Mesothelial cell of epicardium (in vitro differentiated cells): ENCODE measurements around the gene HTR3C. TPM values are rescaled to one million over a fixed set of nuclear protein-coding genes. Genes with fewer than 3 reads are reported as not detected.

ENCODE experiments used
- DNase-seq, 2 experiments: peaks; one replicate each; pipeline ENCODE4 v3.0.0; 2021; ENCODE audit warnings: low spot score in 2 of 2; ENCODE audit not compliant: unreplicated experiment in 2 of 2
- H3K27ac Mint-ChIP-seq: 2 replicates; pipeline ENCODE4 v1.8.0; 2021; ENCODE audit warnings: mixed read lengths
- H3K27me3 Mint-ChIP-seq: 2 replicates; pipeline ENCODE4 v1.8.0; 2021; ENCODE audit warnings: low read depth, mixed read lengths
- H3K36me3 Mint-ChIP-seq: 2 replicates; pipeline ENCODE4 v1.8.0; 2021; ENCODE audit warnings: mixed read lengths
- H3K4me1 Mint-ChIP-seq: 2 replicates; pipeline ENCODE4 v1.8.0; 2021; ENCODE audit warnings: mixed read lengths
- H3K4me3 Mint-ChIP-seq: 2 replicates; pipeline ENCODE4 v1.8.0; 2021; ENCODE audit warnings: mild to moderate bottlenecking, moderate library complexity, mixed read lengths
- H3K9me3 Mint-ChIP-seq: 2 replicates; pipeline ENCODE4 v1.8.0; 2021; ENCODE audit warnings: mixed read lengths
- total RNA-seq: library from RNA; stranded (reverse); gene quantifications from 3 replicates; pipeline ENCODE4 v1.2.1, GENCODE V29; 2021
- TF ChIP-seq, protein P1 (sequence below): fragments of 200-600 bp; sonication (generic); IDR thresholded peaks from one replicate; pipeline ENCODE4 v1.5.0; 2021; ENCODE audit warnings: antibody characterized with exemption; ENCODE audit not compliant: unreplicated experiment

Gene HTR3C
- total RNA-seq, 1 donor from 2014 or later = not detected

GRCh38 chr3:184075901-184076300, 23.1 kb downstream of the HTR3C start:
- no peaks in the 10 kb centered on the region for H3K27me3 Mint-ChIP-seq
- no peak overlapping the region for H3K27ac Mint-ChIP-seq
- no peaks in the 10 kb centered on the region for H3K4me1 Mint-ChIP-seq
- H3K36me3 Mint-ChIP-seq = no peaks in the 10 kb centered on the region
- TF ChIP-seq, protein P1, sequence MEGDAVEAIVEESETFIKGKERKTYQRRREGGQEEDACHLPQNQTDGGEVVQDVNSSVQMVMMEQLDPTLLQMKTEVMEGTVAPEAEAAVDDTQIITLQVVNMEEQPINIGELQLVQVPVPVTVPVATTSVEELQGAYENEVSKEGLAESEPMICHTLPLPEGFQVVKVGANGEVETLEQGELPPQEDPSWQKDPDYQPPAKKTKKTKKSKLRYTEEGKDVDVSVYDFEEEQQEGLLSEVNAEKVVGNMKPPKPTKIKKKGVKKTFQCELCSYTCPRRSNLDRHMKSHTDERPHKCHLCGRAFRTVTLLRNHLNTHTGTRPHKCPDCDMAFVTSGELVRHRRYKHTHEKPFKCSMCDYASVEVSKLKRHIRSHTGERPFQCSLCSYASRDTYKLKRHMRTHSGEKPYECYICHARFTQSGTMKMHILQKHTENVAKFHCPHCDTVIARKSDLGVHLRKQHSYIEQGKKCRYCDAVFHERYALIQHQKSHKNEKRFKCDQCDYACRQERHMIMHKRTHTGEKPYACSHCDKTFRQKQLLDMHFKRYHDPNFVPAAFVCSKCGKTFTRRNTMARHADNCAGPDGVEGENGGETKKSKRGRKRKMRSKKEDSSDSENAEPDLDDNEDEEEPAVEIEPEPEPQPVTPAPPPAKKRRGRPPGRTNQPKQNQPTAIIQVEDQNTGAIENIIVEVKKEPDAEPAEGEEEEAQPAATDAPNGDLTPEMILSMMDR = no peak
- no peak overlapping the region for H3K4me3 Mint-ChIP-seq
- no peak for DNase-seq
- peaks cover 3% of the 10 kb centered on the region for H3K9me3 Mint-ChIP-seq

DNA sequence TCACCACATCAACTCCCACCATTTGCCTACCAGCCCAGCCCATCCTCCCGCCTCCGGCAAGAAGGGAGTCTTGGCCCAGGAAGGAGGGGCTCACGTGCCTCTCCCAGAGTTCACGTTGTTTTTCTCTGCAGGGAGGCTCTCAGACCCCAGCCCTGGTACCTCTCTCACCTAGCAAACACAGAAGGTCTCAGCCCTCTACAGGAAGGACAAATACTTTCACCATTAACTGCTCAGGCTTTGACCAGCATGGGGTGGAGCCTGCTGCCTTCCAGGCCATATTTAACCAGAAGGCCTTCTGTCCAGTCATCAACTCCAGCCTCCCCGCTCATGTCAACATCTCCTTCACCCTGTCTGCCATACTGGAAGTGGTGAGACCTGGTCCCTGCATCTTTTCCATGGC, 25.0 kb downstream of the HTR3C start:
- TF ChIP-seq, protein P1 = no peak
- H3K4me3 Mint-ChIP-seq = no peak overlapping the region
- H3K4me1 Mint-ChIP-seq = no peaks in the 10 kb centered on the region
- H3K27ac Mint-ChIP-seq = no peak overlapping the region
- no peaks in the 10 kb centered on the region for H3K9me3 Mint-ChIP-seq
- no peaks in the 10 kb centered on the region for H3K36me3 Mint-ChIP-seq
- no peaks in the 10 kb centered on the region for H3K27me3 Mint-ChIP-seq
- DNase-seq = no peak

GRCh38 chr3:184078851-184079250, 26.0 kb downstream of the HTR3C start:
- no peak overlapping the region for H3K4me3 Mint-ChIP-seq
- no peaks in the 10 kb centered on the region for H3K27me3 Mint-ChIP-seq
- no peak overlapping the region for H3K27ac Mint-ChIP-seq
- H3K9me3 Mint-ChIP-seq = no peaks in the 10 kb centered on the region
- no peak for DNase-seq
- no peaks in the 10 kb centered on the region for H3K36me3 Mint-ChIP-seq
- H3K4me1 Mint-ChIP-seq = no peaks in the 10 kb centered on the region
- TF ChIP-seq, protein P1 = no peak

DNA sequence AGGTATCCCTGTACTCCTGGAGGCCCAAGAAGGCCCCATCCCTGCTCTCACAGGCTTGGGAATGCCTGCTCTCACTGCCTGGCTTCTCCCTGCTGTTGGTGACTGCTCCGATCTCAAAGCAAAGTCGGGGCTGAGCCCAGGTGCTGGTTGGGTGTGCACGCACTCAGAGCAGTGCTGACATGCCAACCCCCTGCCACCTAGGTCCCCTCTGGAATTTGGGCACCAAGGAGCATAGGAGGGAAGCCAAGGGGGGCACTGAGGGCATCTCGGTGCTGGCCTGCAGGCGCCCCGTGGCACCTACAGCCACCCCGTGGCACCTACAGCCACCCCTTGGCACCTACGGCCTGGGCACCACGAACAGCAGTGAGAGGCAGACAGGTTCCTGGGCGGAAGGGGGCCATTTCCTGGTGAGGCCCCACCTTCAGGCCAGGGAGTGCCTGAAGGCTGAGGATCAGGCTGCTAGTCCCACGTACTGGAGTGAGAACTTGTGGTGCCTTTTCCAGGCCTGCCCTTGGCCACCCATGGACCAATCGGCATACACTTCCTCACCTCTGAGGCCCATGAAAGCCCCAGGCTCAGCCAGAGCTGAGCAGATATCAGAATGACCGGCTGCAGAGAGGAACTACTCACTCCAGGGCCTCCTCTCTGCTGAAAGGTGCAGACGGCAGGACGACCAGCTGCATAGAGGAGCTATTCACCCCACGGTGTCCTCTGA, 28.4 kb downstream of the HTR3C start:
- Mint-ChIP-seq H3K4me1 (peaks cover 4% of the 10 kb centered on the region), H3K4me3 (no peak overlapping the region), H3K36me3 (no peaks in the 10 kb centered on the region), H3K27ac (no peak overlapping the region), H3K27me3 (no peaks in the 10 kb centered on the region), H3K9me3 (peaks cover 9% of the 10 kb centered on the region)
- DNase-seq = no peak
- TF ChIP-seq, protein P1 = no peak

DNA sequence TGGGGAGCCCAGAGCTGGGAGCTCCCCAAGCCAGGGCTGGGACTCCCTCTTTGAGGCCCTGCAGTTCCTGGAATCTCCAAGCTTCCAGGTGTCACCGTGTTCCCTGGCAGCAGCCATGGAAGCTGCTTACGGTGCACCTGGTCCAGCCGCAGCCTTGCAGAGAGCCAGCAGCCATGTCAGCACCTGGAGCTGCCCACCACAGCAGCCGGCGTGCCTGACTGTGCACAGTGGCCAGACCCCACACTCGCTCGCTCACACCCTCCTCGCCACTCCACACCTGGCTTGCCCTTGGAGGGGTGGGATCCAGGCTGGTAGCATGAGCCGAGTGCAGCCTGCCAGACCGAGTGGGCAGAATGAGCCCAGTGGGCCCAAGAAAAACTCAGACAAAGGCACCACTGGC, 29.2 kb downstream of the HTR3C start:
- no peak for DNase-seq
- Mint-ChIP-seq H3K27ac (no peak overlapping the region), H3K27me3 (no peaks in the 10 kb centered on the region), H3K9me3 (peaks cover 9% of the 10 kb centered on the region), H3K36me3 (no peaks in the 10 kb centered on the region), H3K4me3 (no peak overlapping the region), H3K4me1 (peaks cover 4% of the 10 kb centered on the region)
- TF ChIP-seq, protein P1 = no peak
